K562 (cell line): ENCODE data around the gene TMEM214. TPM values are rescaled to one million over a fixed set of nuclear protein-coding genes. Genes with fewer than 3 reads are reported as not detected.

Experiments
- ATF1 ChIP-seq, 2 experiments: fragments of 450-650 bp in 1 of 2; IDR thresholded peaks; 2 replicates each; pipeline ENCODE4 v1.6.1; 2016; ENCODE audit warnings: missing compliant biosample characterization in 1 of 2, missing genetic modification characterization in 1 of 2
- CHAMP1 ChIP-seq: fragments of 450-650 bp; IDR thresholded peaks from 2 replicates; pipeline ENCODE4 v1.6.1; 2016; ENCODE audit warnings: mild to moderate bottlenecking
- CREB1 ChIP-seq, 2 experiments: sonication (generic) in 1 of 2; formaldehyde crosslinking in 1 of 2; IDR thresholded peaks; 2 replicates each; pipeline versions ENCODE4 v1.6.1 to v1.8.0; 2012 to 2022; ENCODE audit warnings: inconsistent platforms in 1 of 2, mild to moderate bottlenecking in 1 of 2, missing genetic modification reagents in 1 of 2, moderate library complexity in 1 of 2
- ELF2 ChIP-seq: fragments of 250-450 bp; sonication (Bioruptor Pico); IDR thresholded peaks from 2 replicates; pipeline ENCODE4 v1.5.0; 2021; ENCODE audit warnings: mild to moderate bottlenecking
- HDAC1 ChIP-seq, 2 experiments: fragments of 450-650 bp; IDR thresholded peaks; 2 replicates each; pipeline ENCODE4 v1.6.1; 2016 to 2017; ENCODE audit warnings: inconsistent platforms in 1 of 2, mild to moderate bottlenecking in 1 of 2, moderate library complexity in 1 of 2
- HNRNPL ChIP-seq: fragments of 200-400 bp; formaldehyde crosslinking; IDR thresholded peaks from 2 replicates; pipeline ENCODE4 v1.6.1; 2017; ENCODE audit warnings: low read depth, mild to moderate bottlenecking, low read length
- ILK ChIP-seq: fragments of 450-650 bp; IDR thresholded peaks from 2 replicates; pipeline ENCODE4 v1.6.1; 2016; ENCODE audit warnings: missing genetic modification characterization, low read depth, mild to moderate bottlenecking, missing compliant biosample characterization, moderate library complexity, borderline replicate concordance
- MEF2A ChIP-seq: IDR thresholded peaks from 2 replicates; pipeline ENCODE4 v1.6.1; 2011; ENCODE audit warnings: low read depth, mild to moderate bottlenecking, low read length, moderate library complexity; ENCODE audit not compliant: control insufficient read depth
- NEUROD1 ChIP-seq: fragments of 150-350 bp; IDR thresholded peaks from 2 replicates; pipeline ENCODE4 v1.6.1; 2014; ENCODE audit warnings: borderline replicate concordance, low read length, low read depth; ENCODE audit not compliant: partially characterized antibody
- PML ChIP-seq: IDR thresholded peaks from 2 replicates; pipeline ENCODE4 v1.6.1; 2012; ENCODE audit warnings: low read length, inconsistent platforms
- POLR2AphosphoS5 ChIP-seq: IDR thresholded peaks from 2 replicates; pipeline ENCODE4 v1.6.1; 2011; ENCODE audit warnings: mild to moderate bottlenecking, low read depth, low read length, moderate library complexity; ENCODE audit not compliant: control insufficient read depth, insufficient read depth
- POLR2B ChIP-seq: fragments of 450-650 bp; IDR thresholded peaks from 2 replicates; pipeline ENCODE4 v1.6.1; 2018; ENCODE audit warnings: low read depth; ENCODE audit not compliant: partially characterized antibody
- SNIP1 ChIP-seq: fragments of 450-650 bp; IDR thresholded peaks from 2 replicates; pipeline ENCODE4 v1.7.1; 2017; ENCODE audit warnings: low read depth, mild to moderate bottlenecking
- STAT5B ChIP-seq: fragments of 250-450 bp; sonication (Bioruptor Pico); IDR thresholded peaks from 2 replicates; pipeline ENCODE4 v1.8.0; 2021; ENCODE audit warnings: mild to moderate bottlenecking, inconsistent platforms
- TBP ChIP-seq: optimal IDR thresholded peaks from 2 replicates; pipeline ENCODE3; 2011; ENCODE audit warnings: low read depth, low read length, improper control_type of control experiment
- TSC22D4 ChIP-seq: fragments of 450-650 bp; IDR thresholded peaks from 2 replicates; pipeline ENCODE4 v1.6.1; 2016; ENCODE audit warnings: missing genetic modification characterization, missing biosample characterization, control low read depth
- U2AF2 ChIP-seq: fragments of 200-400 bp; formaldehyde crosslinking; optimal IDR thresholded peaks from 2 replicates; pipeline ENCODE3; 2017; ENCODE audit warnings: low read depth, mild to moderate bottlenecking, low read length
- ZBTB34 ChIP-seq: fragments of 250-450 bp; sonication (Bioruptor Pico); IDR thresholded peaks from 2 replicates; pipeline ENCODE4 v1.8.0; 2021; ENCODE audit warnings: mild to moderate bottlenecking, moderate library complexity
- ZC3H8 ChIP-seq: fragments of 450-650 bp; IDR thresholded peaks from 2 replicates; pipeline ENCODE4 v1.6.1; 2017
- ZNF75A ChIP-seq: fragments of 450-650 bp; formaldehyde crosslinking; IDR thresholded peaks from 2 replicates; pipeline ENCODE4 v1.4.0; 2020; ENCODE audit warnings: mild to moderate bottlenecking
- ZNF830 ChIP-seq: fragments of 250-450 bp; sonication (Bioruptor Pico); IDR thresholded peaks from 2 replicates; pipeline ENCODE4 v1.5.0; 2021; ENCODE audit warnings: mild to moderate bottlenecking
- polyA plus RNA-seq, 8 experiments: library from polyadenylated mRNA; depleted of rRNA in 4 of 8; stranded (reverse) in 5 of 8; unstranded in 3 of 8; fragments of >200 nt; fragmentation: Nextera tagmentation in 2 of 8; fragmentation: Illumina TruSeq in 1 of 8; extraction: Ambion mirVana in 2 of 8; extraction: Trizol in 1 of 8; gene quantifications; 2 replicates each; pipeline versions ENCODE4 v1.2.1 to v1.2.3, GENCODE V29; 2011 to 2014; ENCODE audit warnings: inconsistent platforms in 1 of 8, missing spikeins in 1 of 8
- total RNA-seq, 7 experiments: library from RNA; depleted of rRNA in 6 of 7; stranded (reverse); fragments of >200 nt in 6 of 7; fragmentation: Illumina TruSeq in 2 of 7; extraction: Trizol in 2 of 7; gene quantifications; 2 replicates each; pipeline versions ENCODE4 v1.2.1 to v1.2.3, GENCODE V29; 2011 to 2021; ENCODE audit warnings: low replicate concordance in 1 of 7
- TF ChIP-seq, protein P1 (sequence below): sonication (generic); formaldehyde crosslinking; IDR thresholded peaks from 2 replicates; pipeline ENCODE4 v1.8.1; 2022; ENCODE audit warnings: missing genetic modification reagents

The TMEM214 gene
- total and polyA plus RNA-seq, 9 of the 15 experiments (the other 6 are each of a cell fraction or from before 2014, with no cell fraction given): 11.4 to 81.4 (median 44.1) TPM

GRCh38 chr2:27032495-27033252 lies at the start of gene TMEM214 (continued):
- TF ChIP-seq, protein P1, sequence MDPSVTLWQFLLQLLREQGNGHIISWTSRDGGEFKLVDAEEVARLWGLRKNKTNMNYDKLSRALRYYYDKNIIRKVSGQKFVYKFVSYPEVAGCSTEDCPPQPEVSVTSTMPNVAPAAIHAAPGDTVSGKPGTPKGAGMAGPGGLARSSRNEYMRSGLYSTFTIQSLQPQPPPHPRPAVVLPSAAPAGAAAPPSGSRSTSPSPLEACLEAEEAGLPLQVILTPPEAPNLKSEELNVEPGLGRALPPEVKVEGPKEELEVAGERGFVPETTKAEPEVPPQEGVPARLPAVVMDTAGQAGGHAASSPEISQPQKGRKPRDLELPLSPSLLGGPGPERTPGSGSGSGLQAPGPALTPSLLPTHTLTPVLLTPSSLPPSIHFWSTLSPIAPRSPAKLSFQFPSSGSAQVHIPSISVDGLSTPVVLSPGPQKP: no peak
- TF ChIP-seq HDAC1 (IDR thresholded peaks at IDR 0.05) (peak in 1 of 2 experiments; percentile 52; a peak in 1 of 4 replicates), HNRNPL (peak; percentile 19; the same call in 1 of the 2 replicates), MEF2A (no peak), ZNF75A (CRISPR knock-in tag) (no peak), CHAMP1 (no peak), SNIP1 (no peak), ILK (no peak), TBP (peak; percentile 79), ZBTB34 (no peak), CREB1 (IDR thresholded peaks at IDR 0.05) (peak; percentile 74), CREB1 (CRISPR knock-in tag; IDR thresholded peaks at IDR 0.05) (peak; percentile 46; the same call in 1 of the 2 replicates), ZNF830 (CRISPR knock-in tag) (0 out of 2 replicates have a peak, but pooled peaks have one; percentile 54), ATF1 (CRISPR knock-in tag; IDR thresholded peaks at IDR 0.05) (no peak), ATF1 (tag; IDR thresholded peaks at IDR 0.05) (peak; percentile 81), STAT5B (no peak), ELF2 (CRISPR knock-in tag) (peak; percentile 66), TSC22D4 (tag) (no peak), NEUROD1 (peak; percentile 14), POLR2B (peak; percentile 71), ZC3H8 (no peak), POLR2AphosphoS5 (peak; percentile 65; the same call in 1 of the 2 replicates), U2AF2 (no peak), PML (peak; percentile 76; the same call in 1 of the 2 replicates)
